GM12878 (cell line): ENCODE data around the gene PIK3R5.

ENCODE experiments used
- BRCA1 ChIP-seq: IDR thresholded peaks from 2 replicates; pipeline ENCODE4 v1.6.1; 2011; ENCODE audit warnings: low read depth, low read length, improper control_type of control experiment
- EGR1 ChIP-seq, 2 experiments: IDR thresholded peaks; 1 replicate in 1 of 2; 2 replicates in 1 of 2; pipeline ENCODE4 v1.6.1; 2011 to 2012; ENCODE audit warnings: low read depth in 2 of 2, low read length in 2 of 2, borderline replicate concordance in 1 of 2, mild to moderate bottlenecking in 1 of 2, moderate library complexity in 1 of 2
- EP300 ChIP-seq, 2 experiments: fragments of 150-350 bp in 1 of 2; IDR thresholded peaks; 2 replicates each; pipeline ENCODE4 v1.6.1; 2011 to 2012; ENCODE audit warnings: low read depth in 2 of 2, low read length in 2 of 2, borderline replicate concordance in 1 of 2, improper control_type of control experiment in 1 of 2, inconsistent platforms in 1 of 2; ENCODE audit not compliant: control insufficient read depth in 1 of 2
- ETV6 ChIP-seq, 2 experiments: fragments of 450-650 bp in 1 of 2; IDR thresholded peaks in 1 of 2; conservative IDR thresholded peaks in 1 of 2; 2 replicates each; pipeline ENCODE4 v1.6.1; 2014; ENCODE audit warnings: antibody characterized with exemption in 1 of 2, borderline replicate concordance in 1 of 2, low read depth in 1 of 2, mild to moderate bottlenecking in 1 of 2, moderate library complexity in 1 of 2
- EZH2 ChIP-seq: IDR thresholded peaks from 2 replicates; pipeline ENCODE4 v1.6.1; 2012; ENCODE audit warnings: low read depth, mild to moderate bottlenecking, control low read depth, inconsistent platforms, low read length, borderline replicate concordance; ENCODE audit not compliant: control insufficient read depth
- TF ChIP-seq, protein P1 (sequence below): fragments of 450-650 bp; IDR thresholded peaks from 2 replicates; pipeline ENCODE4 v1.6.1; 2017; ENCODE audit warnings: antibody characterized with exemption, mild to moderate bottlenecking, moderate library complexity
- TF ChIP-seq, protein P2 (sequence below), 3 experiments: IDR thresholded peaks in 2 of 3; conservative IDR thresholded peaks in 1 of 3; 2 replicates each; pipeline ENCODE4 v1.5.1; 2011; ENCODE audit warnings: low read depth in 3 of 3, low read length in 3 of 3, mild to moderate bottlenecking in 3 of 3, control low read depth in 2 of 3, moderate library complexity in 2 of 3, inconsistent platforms in 1 of 3, mixed read lengths in 1 of 3; ENCODE audit not compliant: control insufficient read depth in 2 of 3, insufficient read depth in 1 of 3; ENCODE audit errors: extremely low read depth in 1 of 3
- TF ChIP-seq, protein P3 (sequence below): IDR thresholded peaks from 2 replicates; pipeline ENCODE4 v1.6.1; 2012; ENCODE audit warnings: low read depth, low read length, improper control_type of control experiment
- TF ChIP-seq, protein P4 (sequence below): IDR thresholded peaks from 2 replicates; pipeline ENCODE4 v1.6.1; 2012; ENCODE audit warnings: low read depth, low read length, improper control_type of control experiment

DNA sequence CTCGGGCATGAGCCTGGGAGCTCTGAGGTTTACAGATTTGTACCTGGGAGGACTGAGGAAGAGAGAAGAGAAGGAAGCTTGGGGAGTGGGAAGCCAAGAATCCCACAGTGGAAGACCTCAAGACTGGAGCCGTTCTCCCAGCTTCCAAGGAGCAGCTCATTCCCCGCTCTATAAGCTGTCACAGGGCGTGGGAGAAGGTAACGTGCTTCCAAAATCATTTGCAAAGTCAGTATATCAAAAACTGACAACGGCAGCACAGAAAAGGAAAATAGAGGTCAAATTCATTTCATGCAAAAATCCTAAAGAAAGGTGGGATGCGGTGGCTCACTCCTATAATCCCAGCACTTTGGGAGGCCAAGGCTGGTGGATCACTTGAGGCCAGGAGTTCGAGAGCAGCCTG lies 7.8 kb downstream of the PIK3R5 start:
- no peak for TF ChIP-seq BRCA1
- TF ChIP-seq, protein P1, sequence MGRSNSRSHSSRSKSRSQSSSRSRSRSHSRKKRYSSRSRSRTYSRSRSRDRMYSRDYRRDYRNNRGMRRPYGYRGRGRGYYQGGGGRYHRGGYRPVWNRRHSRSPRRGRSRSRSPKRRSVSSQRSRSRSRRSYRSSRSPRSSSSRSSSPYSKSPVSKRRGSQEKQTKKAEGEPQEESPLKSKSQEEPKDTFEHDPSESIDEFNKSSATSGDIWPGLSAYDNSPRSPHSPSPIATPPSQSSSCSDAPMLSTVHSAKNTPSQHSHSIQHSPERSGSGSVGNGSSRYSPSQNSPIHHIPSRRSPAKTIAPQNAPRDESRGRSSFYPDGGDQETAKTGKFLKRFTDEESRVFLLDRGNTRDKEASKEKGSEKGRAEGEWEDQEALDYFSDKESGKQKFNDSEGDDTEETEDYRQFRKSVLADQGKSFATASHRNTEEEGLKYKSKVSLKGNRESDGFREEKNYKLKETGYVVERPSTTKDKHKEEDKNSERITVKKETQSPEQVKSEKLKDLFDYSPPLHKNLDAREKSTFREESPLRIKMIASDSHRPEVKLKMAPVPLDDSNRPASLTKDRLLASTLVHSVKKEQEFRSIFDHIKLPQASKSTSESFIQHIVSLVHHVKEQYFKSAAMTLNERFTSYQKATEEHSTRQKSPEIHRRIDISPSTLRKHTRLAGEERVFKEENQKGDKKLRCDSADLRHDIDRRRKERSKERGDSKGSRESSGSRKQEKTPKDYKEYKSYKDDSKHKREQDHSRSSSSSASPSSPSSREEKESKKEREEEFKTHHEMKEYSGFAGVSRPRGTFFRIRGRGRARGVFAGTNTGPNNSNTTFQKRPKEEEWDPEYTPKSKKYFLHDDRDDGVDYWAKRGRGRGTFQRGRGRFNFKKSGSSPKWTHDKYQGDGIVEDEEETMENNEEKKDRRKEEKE: no peak
- TF ChIP-seq, protein P2, sequence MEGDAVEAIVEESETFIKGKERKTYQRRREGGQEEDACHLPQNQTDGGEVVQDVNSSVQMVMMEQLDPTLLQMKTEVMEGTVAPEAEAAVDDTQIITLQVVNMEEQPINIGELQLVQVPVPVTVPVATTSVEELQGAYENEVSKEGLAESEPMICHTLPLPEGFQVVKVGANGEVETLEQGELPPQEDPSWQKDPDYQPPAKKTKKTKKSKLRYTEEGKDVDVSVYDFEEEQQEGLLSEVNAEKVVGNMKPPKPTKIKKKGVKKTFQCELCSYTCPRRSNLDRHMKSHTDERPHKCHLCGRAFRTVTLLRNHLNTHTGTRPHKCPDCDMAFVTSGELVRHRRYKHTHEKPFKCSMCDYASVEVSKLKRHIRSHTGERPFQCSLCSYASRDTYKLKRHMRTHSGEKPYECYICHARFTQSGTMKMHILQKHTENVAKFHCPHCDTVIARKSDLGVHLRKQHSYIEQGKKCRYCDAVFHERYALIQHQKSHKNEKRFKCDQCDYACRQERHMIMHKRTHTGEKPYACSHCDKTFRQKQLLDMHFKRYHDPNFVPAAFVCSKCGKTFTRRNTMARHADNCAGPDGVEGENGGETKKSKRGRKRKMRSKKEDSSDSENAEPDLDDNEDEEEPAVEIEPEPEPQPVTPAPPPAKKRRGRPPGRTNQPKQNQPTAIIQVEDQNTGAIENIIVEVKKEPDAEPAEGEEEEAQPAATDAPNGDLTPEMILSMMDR (IDR thresholded peaks at IDR 0.05 in 2 of 3, conservative IDR thresholded peaks at IDR 0.05 in 1 of 3; ENCODE audit: control insufficient read depth in 2 of 3, extremely low read depth in 1 of 3, insufficient read depth in 1 of 3, low read depth in 3 of 3, low read length in 3 of 3): no peak
- no peak for TF ChIP-seq EZH2
- no peak for TF ChIP-seq EP300 (IDR thresholded peaks at IDR 0.05; ENCODE audit: borderline replicate concordance in 1 of 2, control insufficient read depth in 1 of 2, low read depth in 2 of 2, low read length in 2 of 2)
- TF ChIP-seq, protein P3, sequence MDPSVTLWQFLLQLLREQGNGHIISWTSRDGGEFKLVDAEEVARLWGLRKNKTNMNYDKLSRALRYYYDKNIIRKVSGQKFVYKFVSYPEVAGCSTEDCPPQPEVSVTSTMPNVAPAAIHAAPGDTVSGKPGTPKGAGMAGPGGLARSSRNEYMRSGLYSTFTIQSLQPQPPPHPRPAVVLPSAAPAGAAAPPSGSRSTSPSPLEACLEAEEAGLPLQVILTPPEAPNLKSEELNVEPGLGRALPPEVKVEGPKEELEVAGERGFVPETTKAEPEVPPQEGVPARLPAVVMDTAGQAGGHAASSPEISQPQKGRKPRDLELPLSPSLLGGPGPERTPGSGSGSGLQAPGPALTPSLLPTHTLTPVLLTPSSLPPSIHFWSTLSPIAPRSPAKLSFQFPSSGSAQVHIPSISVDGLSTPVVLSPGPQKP: no peak
- no peak for TF ChIP-seq ETV6 (conservative IDR thresholded peaks at IDR 0.05 in 1 of 2, IDR thresholded peaks at IDR 0.05 in 1 of 2; ENCODE audit: borderline replicate concordance in 1 of 2, low read depth in 1 of 2)
- TF ChIP-seq, protein P4, sequence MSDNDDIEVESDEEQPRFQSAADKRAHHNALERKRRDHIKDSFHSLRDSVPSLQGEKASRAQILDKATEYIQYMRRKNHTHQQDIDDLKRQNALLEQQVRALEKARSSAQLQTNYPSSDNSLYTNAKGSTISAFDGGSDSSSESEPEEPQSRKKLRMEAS: no peak
- no peak for TF ChIP-seq EGR1 (IDR thresholded peaks at IDR 0.05; ENCODE audit: borderline replicate concordance in 1 of 2, low read depth in 2 of 2, low read length in 2 of 2)
